Keratinocyte (primary cell): ENCODE measurements around the gene CDCA4. TPM values are rescaled to one million over a fixed set of nuclear protein-coding genes. Genes with fewer than 3 reads are reported as not detected.

Experiments
- DNase-seq: peaks from one replicate; pipeline ENCODE4 v3.0.0-alpha.2; 2011; ENCODE audit warnings: low read depth, missing footprints, low spot score
- FAIRE-seq: peaks from 2 replicates; lab custom pipeline; 2011; peaks lifted over from hg19 to GRCh38; lab: Jason Lieb, UNC
- H2AFZ ChIP-seq: 2 replicates; pipeline ENCODE4 v1.6.0; 2012; ENCODE audit warnings: low read length, control low read depth, inconsistent platforms; ENCODE audit not compliant: control insufficient read depth
- H3K27ac ChIP-seq: 2 replicates; pipeline ENCODE4 v1.5.1; 2011; ENCODE audit warnings: low read length; ENCODE audit not compliant: control insufficient read depth, insufficient read depth
- H3K27me3 ChIP-seq: 3 replicates; pipeline ENCODE4 v1.6.0; 2011; ENCODE audit warnings: low read length; ENCODE audit not compliant: control insufficient read depth, insufficient read depth; ENCODE audit errors: extremely low read depth
- H3K36me3 ChIP-seq, 2 experiments: 2 replicates in 1 of 2; 3 replicates in 1 of 2; pipeline ENCODE4 v1.5.1; 2011; ENCODE audit warnings: low read length in 2 of 2, mild to moderate bottlenecking in 1 of 2; ENCODE audit not compliant: control insufficient read depth in 2 of 2, insufficient read depth in 2 of 2; ENCODE audit errors: extremely low read depth in 1 of 2
- H3K4me1 ChIP-seq: 3 replicates; pipeline ENCODE4 v1.5.1; 2011; ENCODE audit warnings: low read length; ENCODE audit not compliant: control insufficient read depth, insufficient read depth; ENCODE audit errors: extremely low read depth
- H3K4me2 ChIP-seq: 3 replicates; pipeline ENCODE4 v1.6.0; 2011; ENCODE audit warnings: low read depth, low read length; ENCODE audit not compliant: control insufficient read depth, insufficient read depth; ENCODE audit errors: extremely low read depth
- H3K4me3 ChIP-seq, 3 experiments: fragments of 200-600 bp in 1 of 3; sonication (generic) in 1 of 3; 2 replicates in 2 of 3; 3 replicates in 1 of 3; pipeline ENCODE4 v1.5.1; 2011 to 2016; ENCODE audit warnings: low read length in 3 of 3, mild to moderate bottlenecking in 3 of 3, control low read depth in 2 of 3, inconsistent platforms in 1 of 3, low read depth in 1 of 3, mixed read lengths in 1 of 3, mixed run types in 1 of 3, moderate library complexity in 1 of 3; ENCODE audit not compliant: control insufficient read depth in 2 of 3, insufficient read depth in 2 of 3; ENCODE audit errors: extremely low read depth in 1 of 3
- H3K79me2 ChIP-seq: 2 replicates; pipeline ENCODE4 v1.6.0; 2012; ENCODE audit warnings: low read length; ENCODE audit not compliant: control insufficient read depth, insufficient read depth
- H3K9ac ChIP-seq: 3 replicates; pipeline ENCODE4 v1.6.0; 2011; ENCODE audit warnings: low read length; ENCODE audit not compliant: control insufficient read depth, insufficient read depth; ENCODE audit errors: extremely low read depth
- H3K9me1 ChIP-seq: 3 replicates; pipeline ENCODE4 v1.6.0; 2011; ENCODE audit warnings: low read length; ENCODE audit not compliant: control insufficient read depth, insufficient read depth; ENCODE audit errors: extremely low read depth
- H3K9me3 ChIP-seq: 2 replicates; pipeline ENCODE4 v1.5.1; 2012; ENCODE audit warnings: low read depth, low read length; ENCODE audit not compliant: control insufficient read depth
- H4K20me1 ChIP-seq: 3 replicates; pipeline ENCODE4 v1.6.0; 2011; ENCODE audit warnings: low read length; ENCODE audit not compliant: control insufficient read depth, insufficient read depth; ENCODE audit errors: extremely low read depth
- EZH2 ChIP-seq: IDR thresholded peaks from one replicate; pipeline ENCODE4 v1.6.1; 2012; ENCODE audit warnings: inconsistent platforms, mild to moderate bottlenecking, low read length, moderate library complexity
- dilution Hi-C: fragments of 300-500 bp; cut with MboI; formaldehyde crosslinking; loops from one replicate; pipeline ENCODE4 v1.7.0; 2020; ENCODE audit warnings: low sequenced_read_pairs; ENCODE audit not compliant: extremely low pct_ligation_motif_present
- polyA plus RNA-seq, 5 experiments: library from polyadenylated mRNA; depleted of rRNA in 3 of 5; stranded (reverse) in 3 of 5; stranded (forward) in 1 of 5; unstranded in 1 of 5; fragments of >200 nt; gene quantifications; 1 replicate in 1 of 5; 2 replicates in 3 of 5; 3 replicates in 1 of 5; pipeline versions ENCODE4 v1.2.1 to v1.2.3, GENCODE V29; 2011 to 2012; ENCODE audit warnings: missing spikeins in 2 of 5, low read depth in 1 of 5, low replicate concordance in 1 of 5
- TF ChIP-seq, protein P1 (sequence below), 3 experiments: IDR thresholded peaks in 1 of 3; conservative IDR thresholded peaks in 1 of 3; optimal IDR thresholded peaks in 1 of 3; 2 replicates in 2 of 3; 3 replicates in 1 of 3; pipeline versions ENCODE3 to v1.5.1; 2011; ENCODE audit warnings: low read length in 3 of 3, mild to moderate bottlenecking in 3 of 3, moderate library complexity in 2 of 3, control low read depth in 1 of 3, inconsistent platforms in 1 of 3; ENCODE audit not compliant: insufficient read depth in 2 of 3; ENCODE audit errors: extremely low read depth in 1 of 3

Gene CDCA4
- polyA plus RNA-seq, 1 donor (not counting 4 experiments of a cell fraction or from before 2014, with no cell fraction given) = 35.7 TPM

DNA sequence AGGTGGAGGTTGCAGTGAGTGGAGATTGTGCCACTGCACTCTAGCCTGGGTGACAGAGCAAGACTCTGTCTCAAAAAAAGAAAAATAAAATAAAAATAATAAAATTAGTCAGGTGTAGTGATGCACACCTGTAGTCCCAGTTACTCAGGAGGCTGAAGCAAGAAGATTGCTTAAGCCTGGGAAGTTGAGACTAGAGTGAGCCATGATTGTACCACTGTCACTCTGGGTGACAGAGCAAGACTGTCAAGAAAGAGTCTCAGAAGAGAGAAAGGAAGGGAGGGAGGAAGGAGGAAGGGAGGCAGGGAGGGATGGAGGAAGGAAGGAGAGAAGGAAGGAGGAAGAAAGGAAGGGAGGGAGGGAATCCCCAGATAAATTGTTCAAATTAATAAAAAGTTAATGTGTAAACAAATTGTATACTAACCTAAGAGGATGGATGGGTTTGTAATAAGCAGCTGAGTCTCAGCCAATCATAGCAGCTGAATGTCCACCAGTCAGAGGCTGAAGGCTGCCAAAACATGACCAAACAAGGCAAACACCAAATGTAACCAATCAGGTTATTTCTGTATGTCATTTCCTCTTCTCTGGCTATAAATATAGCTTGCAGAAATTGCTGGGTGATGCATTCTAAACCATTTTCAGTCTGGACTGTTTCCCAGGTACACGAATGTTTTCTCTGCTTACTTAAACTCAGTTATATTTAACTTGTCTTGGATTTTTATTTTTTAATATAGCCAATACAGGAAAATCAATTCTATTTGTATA, 6.1 kb upstream of the CDCA4 start:
- FAIRE-seq (peak; percentile 67), DNase-seq (no peak)
- peak overlapping the region in 1 of 3 experiments; percentile 23 for H3K4me3 ChIP-seq
- H3K36me3 ChIP-seq = peaks cover 0 to 2% of the 10 kb centered on the region in 2 experiments
- H3K27ac ChIP-seq = peak overlapping the region; percentile 89
- H4K20me1 ChIP-seq = no peaks in the 10 kb centered on the region
- H3K9ac ChIP-seq = no peak overlapping the region
- TF ChIP-seq, protein P1, sequence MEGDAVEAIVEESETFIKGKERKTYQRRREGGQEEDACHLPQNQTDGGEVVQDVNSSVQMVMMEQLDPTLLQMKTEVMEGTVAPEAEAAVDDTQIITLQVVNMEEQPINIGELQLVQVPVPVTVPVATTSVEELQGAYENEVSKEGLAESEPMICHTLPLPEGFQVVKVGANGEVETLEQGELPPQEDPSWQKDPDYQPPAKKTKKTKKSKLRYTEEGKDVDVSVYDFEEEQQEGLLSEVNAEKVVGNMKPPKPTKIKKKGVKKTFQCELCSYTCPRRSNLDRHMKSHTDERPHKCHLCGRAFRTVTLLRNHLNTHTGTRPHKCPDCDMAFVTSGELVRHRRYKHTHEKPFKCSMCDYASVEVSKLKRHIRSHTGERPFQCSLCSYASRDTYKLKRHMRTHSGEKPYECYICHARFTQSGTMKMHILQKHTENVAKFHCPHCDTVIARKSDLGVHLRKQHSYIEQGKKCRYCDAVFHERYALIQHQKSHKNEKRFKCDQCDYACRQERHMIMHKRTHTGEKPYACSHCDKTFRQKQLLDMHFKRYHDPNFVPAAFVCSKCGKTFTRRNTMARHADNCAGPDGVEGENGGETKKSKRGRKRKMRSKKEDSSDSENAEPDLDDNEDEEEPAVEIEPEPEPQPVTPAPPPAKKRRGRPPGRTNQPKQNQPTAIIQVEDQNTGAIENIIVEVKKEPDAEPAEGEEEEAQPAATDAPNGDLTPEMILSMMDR (optimal IDR thresholded peaks at IDR 0.05 in 1 of 3, IDR thresholded peaks at IDR 0.05 in 1 of 3, conservative IDR thresholded peaks at IDR 0.05 in 1 of 3; ENCODE audit: extremely low read depth in 1 of 3, insufficient read depth in 2 of 3, low read length in 3 of 3) = no peak
- no peak for TF ChIP-seq EZH2
- peak overlapping the region; percentile 22 for H3K4me2 ChIP-seq
- no peaks in the 10 kb centered on the region for H3K9me3 ChIP-seq
- no peak overlapping the region for H2AFZ ChIP-seq
- peaks cover 2% of the 10 kb centered on the region for H3K79me2 ChIP-seq
- H3K9me1 ChIP-seq = no peaks in the 10 kb centered on the region
- H3K4me1 ChIP-seq = peaks cover 68% of the 10 kb centered on the region
- dilution Hi-C loops = no loop called here
- H3K27me3 ChIP-seq = no peaks in the 10 kb centered on the region

DNA sequence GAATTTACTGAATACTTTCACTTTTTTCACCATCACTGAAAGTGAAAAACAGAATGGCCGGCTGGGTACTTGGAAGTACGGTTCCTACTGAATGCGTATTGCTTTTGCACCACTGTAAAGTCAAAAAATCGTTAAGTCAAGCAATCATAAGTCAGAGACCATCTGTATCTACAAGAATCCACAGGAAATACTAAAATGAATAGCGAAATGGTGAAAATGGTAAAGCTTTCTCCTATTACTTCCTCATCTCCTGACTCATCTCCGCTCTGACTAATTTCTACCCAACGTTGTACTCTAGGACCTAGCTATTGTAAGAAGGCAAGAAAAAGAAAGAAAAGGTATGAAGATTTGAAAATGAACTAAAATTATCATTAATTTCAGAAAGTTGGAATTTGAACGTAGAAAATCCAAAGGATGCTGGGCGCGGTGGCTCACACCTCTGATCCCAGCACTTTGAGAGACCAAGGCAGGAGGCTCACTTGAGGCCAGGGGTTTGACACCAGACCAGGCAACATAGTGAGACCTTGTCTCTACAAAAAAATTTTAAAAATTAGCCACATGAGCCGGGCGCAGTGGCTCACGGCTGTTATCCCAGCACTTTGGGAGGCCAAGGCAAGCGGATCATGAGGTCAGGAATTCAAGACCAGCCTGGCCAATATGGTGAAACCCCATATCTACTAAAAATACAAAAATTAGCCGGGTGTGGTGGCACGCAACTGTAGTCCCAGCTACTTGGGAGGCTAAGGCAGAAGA, 5.3 kb upstream of the CDCA4 start:
- Histone ChIP-seq H3K36me3 (peaks cover 0 to 2% of the 10 kb centered on the region in 2 experiments), H3K27me3 (no peaks in the 10 kb centered on the region), H4K20me1 (no peaks in the 10 kb centered on the region), H2AFZ (no peak overlapping the region), H3K4me3 (no peak overlapping the region), H3K9ac (peak overlapping the region; percentile 36), H3K9me1 (no peaks in the 10 kb centered on the region), H3K4me2 (peak overlapping the region; percentile 20), H3K27ac (peak overlapping the region; percentile 89), H3K79me2 (peaks cover 8% of the 10 kb centered on the region), H3K4me1 (peaks cover 70% of the 10 kb centered on the region), H3K9me3 (no peaks in the 10 kb centered on the region)
- DNase-seq (no peak), FAIRE-seq (peak; percentile 17)
- TF ChIP-seq, protein P1 (optimal IDR thresholded peaks at IDR 0.05 in 1 of 3, IDR thresholded peaks at IDR 0.05 in 1 of 3, conservative IDR thresholded peaks at IDR 0.05 in 1 of 3; ENCODE audit: extremely low read depth in 1 of 3, insufficient read depth in 2 of 3, low read length in 3 of 3) = no peak
- no peak for TF ChIP-seq EZH2
- dilution Hi-C loops = no loop called here
